Stimulated activated CD4-positive, alpha-beta T cell treated with anti-CD3 and anti-CD28 coated beads, Interleukin-1b, Interleukin-23, amount 100 ng/mL, for 48 hours (primary cell): ENCODE measurements around the gene NFATC1.
"Not testable (repeated sequence)": the region's sequence is repeated elsewhere in the genome, so short reads cannot be mapped to it uniquely, and the experiment has no call there.

ENCODE experiments used
- DNase-seq: peaks from one replicate; pipeline ENCODE4 v3.0.0-alpha.2; 2020

The NFATC1 gene

DNA sequence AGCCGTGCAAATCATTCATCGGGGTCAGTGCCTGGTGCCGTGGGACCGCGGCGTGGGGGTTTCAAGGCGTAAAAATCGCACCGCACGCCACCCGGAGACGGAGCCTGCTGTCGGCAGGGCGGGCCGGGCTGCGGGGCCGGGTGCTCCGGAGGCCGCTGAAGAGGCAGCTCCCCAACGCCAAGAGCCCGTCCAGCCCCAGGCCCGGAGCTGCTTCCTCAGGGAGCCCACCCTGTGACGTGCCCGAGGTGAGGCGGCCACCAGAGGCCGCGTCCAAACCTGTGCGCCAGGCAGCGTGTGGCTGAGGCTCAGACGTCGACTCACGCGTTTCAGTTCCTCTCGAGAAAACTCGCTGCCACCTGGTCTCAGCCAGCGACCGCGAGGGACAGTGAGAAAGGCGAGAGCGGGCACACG lies 98.1 kb downstream of the NFATC1 start:
- peak; percentile 1 for DNase-seq

DNA sequence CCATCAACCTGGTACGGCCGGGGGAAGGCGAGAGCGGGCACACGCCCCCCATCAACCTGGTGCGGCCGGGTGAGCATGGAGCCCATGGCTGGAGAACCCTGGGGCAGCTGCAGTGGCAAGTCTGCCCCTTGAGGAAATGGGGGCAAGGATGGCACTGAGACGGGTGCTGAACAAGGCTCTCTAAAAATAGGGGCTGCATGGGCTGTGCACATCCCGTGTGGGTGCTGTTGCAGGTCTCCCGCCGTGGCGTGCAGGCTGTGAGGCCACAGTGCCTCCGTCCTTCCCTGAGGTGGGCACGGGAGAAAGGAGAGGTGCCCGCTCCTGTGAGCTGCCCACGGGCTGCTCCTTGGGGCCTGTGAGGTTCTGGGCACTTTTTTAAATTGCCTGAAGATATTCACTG lies 99.2 kb downstream of the NFATC1 start:
- DNase-seq: no peak

DNA sequence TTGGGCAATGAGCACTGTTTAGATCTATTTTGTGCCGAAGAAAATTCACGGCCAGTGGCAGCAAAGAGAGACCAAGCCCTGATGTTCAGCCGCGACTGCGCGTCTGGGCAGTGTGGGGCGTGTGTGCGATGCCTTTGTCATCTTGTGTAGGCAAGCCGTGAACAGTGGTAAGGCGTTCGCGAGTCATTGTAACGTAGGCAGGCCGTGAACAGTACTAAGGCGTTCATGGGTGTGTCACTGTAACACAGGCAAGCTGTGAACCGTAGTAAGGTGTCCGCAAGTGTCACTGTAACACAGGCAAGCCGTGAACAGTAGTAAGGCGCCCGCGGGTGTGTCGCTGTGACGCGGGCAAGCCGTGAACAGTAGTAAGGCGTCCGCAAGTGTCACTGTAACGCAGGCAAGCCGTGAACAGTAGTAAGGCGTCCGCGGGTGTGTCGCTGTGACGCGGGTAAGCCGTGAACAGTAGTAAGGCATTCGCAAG lies 99.9 kb downstream of the NFATC1 start:
- no peak for DNase-seq

DNA sequence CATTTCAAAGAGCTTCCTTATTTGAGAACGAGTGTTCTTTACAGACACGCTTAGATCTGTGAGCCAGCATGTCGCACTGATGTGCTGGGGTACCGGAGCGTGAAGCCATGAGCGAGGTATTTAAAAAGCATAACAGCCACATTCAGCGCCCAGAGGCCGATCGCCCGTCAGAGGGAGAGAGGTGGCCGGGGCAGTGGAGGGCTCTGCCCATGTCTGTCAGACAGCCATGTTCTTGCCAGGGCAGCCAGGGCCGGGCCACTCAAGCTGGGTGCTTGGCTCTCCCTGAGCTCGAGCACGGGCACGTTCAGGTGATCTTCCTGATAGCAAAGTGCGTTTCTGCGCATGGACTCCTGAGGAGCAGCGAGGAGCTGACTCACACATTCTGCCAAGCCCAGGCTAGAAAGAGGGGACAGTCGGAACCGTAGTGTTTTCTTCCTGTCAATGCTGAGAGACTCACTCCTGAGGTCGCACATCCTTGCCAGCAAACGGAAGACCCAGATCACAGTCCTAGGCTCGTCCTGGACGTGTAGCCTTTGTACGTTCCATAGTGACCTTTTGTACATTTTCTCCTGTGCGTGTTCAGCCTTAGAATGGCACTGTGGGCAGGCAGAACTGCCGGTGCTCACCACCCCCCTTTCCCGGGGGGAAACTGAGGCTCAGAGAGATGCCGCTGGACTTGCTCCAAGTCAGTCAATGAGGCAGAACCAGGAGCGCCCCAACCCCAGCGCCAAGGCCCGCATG lies 100.7 kb downstream of the NFATC1 start:
- no peak for DNase-seq

DNA sequence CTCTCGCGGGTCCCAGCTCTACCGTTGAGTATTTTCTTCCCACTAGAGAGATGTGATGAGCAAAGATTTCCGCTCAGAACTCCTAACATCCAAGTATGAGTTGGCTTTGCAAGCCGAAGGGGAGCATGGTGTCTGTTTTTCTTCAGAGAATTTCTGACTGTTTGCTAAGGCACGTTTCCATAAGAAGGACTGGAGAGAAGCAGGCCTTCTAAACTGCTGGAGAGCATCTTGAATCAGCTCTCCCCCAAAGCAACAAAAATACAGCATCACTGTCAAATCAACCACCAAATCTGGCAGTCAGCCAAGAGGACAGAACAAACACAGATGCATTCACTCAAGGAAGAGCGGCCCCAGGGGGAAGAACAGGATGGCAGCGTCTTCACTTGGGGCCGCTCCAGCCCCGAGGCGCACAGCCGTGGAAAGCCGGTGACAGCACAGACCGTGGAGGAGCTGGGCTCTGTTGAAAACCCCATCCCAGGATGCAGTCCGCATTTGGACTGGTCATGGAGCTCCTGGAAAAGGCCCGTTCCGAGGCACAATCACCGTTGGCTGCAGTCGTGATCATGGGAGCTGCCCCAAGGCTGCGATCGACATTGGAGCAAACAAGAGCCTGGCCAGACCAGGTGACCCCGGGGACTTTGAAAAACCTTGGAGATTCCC lies 101.4 kb downstream of the NFATC1 start:
- no peak for DNase-seq

DNA sequence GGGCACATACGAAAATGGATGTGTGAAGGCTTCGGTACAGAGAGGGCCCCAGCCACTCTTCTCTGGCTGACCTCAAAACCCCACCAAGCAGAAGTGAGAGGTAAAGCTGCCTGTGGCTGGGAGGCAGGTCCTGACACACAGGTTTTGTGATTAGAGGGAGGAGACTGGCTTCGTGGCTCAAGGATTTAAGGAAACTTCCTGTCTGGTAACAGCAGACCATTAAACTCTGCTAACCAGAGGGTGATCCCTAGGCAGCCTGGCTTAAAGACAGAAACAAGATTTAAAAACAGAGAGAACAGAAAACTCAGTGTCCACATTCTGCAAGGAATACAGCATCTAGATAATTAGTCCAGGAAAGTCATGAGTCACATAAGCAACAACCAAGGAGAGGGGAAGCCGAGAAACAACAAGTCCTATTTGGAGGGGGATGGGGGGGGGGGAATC lies 101.9 kb downstream of the NFATC1 start:
- no peak for DNase-seq

DNA sequence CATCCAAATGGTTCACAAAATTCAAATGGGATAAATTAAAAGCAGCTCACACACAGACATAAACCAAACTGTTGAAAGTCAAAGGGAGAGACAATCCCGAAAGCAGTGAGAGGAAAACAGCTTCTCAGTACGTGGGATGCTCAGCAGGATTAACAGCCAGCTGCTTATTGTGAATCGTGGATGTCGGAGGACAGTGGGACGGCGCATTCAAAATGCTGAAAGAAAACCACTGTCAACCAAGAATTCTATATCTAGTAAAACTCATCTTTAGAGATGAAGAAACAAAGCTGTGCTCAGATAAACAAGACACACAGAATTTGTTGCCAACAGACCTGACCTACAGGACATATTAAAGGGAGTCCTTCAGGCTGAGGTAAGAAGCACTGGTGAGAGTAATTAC lies 102.9 kb downstream of the NFATC1 start:
- DNase-seq: no peak

DNA sequence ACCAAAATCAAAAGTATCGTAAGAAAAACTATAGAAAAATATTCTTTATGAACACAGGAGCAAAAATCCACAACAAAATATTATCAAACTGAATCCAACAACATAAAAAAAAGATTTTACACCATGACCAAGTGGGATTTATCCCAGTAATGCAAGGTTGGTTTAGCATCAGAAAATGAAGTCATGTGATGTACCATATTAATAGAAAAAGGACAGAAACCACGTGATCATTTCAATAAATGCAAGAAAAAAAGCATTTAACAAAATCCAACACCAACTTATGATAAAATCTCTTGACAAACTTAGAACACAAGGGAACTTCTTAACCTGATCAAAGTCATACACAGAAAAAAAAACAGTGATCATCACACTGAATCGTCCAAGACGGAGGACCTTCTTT lies 105.3 kb downstream of the NFATC1 start:
- DNase-seq: no peak

DNA sequence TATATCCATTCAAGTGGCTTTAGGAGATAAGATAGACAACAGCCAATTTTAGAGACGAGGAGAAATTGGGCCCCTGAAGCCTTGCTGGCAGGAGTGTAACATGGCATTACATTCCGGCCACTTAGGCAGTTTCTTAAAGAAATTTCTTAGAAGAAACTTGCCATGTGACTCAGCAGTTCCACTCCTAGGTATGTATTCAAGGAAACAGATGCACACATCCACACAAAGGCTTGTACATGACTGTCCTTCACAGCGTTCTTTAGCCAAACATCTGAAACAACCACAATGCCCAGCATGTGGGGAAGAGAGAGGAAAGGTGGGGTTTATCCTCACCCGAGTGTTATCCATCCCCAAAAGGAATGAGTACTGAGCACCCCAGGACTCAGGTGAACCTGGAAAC lies 107.1 kb downstream of the NFATC1 start:
- DNase-seq: peak; percentile 1

DNA sequence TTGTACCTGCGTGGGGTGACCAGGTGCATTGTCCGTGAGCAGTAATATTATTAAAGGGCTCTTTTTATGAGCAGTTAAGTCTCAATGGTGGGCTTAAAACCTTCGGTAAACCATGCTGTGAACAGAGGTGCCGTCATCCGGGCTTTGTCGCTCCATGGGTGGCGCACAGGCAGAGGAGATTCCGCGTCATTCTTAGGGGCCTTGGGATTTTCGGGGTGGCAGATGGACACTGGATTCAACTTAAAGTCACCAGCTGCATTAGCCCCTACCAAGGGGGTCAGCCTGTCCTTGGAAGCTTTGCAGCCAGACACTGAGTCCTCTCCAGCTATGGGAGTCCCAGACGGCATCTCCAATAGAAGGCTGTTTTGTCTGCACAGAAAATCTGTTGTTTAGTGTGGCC lies 107.7 kb downstream of the NFATC1 start:
- no peak for DNase-seq

DNA sequence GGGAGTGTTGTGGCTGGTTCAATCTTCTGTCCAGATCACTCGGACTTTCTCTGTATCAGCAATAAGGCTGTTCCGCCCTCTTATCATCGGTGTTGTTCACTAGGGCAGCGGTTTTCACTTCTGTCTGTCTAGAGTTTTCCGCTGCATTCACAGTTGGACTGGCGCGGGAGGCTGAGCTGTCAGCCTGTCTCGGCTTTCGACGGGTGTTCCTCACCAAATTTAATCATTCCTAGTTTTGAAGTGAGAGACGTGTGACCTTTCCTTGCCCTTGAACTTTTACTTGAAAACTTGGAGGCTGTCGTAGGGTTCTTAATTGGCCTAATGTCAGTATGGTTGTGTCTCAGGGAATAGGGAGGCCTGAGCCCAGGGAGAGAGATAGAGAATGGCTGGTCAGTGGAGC lies 108.3 kb downstream of the NFATC1 start:
- no peak for DNase-seq

DNA sequence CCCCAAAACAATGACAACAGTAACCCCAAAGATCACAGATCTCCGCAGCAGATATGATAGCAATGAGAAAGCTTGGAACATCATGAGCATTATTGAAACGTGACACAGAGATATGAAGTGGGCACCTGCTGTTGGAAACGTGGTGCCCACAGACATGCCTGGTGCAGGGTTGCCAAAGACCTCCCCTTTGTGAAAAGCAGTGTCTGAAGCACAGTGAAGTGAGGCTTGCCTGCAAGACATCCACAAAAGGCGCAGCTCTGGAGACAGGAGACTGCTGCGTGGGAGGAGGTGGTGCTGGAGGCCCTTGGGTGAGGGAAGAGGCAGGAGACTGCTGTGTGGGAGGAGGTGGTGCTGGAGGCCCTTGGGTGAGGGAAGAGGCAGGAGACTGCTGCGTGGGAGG lies 108.8 kb downstream of the NFATC1 start:
- peak; percentile 39 for DNase-seq

DNA sequence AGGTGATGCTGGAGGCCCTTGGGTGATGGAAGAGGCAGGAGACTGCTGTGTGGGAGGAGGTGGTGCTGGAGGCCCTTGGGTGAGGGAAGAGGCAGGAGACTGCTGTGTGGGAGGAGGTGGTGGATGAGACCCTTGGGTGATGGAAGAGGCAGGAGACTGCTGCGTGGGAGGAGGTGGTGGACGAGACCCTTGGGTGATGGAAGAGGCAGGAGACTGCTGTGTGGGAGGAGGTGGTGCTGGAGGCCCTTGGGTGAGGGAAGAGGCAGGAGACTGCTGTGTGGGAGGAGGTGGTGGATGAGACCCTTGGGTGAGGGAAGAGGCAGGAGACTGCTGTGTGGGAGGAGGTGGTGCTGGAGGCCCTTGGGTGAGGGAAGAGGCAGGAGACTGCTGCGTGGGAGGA lies 109.7 kb downstream of the NFATC1 start:
- not testable (repeated sequence) for DNase-seq

DNA sequence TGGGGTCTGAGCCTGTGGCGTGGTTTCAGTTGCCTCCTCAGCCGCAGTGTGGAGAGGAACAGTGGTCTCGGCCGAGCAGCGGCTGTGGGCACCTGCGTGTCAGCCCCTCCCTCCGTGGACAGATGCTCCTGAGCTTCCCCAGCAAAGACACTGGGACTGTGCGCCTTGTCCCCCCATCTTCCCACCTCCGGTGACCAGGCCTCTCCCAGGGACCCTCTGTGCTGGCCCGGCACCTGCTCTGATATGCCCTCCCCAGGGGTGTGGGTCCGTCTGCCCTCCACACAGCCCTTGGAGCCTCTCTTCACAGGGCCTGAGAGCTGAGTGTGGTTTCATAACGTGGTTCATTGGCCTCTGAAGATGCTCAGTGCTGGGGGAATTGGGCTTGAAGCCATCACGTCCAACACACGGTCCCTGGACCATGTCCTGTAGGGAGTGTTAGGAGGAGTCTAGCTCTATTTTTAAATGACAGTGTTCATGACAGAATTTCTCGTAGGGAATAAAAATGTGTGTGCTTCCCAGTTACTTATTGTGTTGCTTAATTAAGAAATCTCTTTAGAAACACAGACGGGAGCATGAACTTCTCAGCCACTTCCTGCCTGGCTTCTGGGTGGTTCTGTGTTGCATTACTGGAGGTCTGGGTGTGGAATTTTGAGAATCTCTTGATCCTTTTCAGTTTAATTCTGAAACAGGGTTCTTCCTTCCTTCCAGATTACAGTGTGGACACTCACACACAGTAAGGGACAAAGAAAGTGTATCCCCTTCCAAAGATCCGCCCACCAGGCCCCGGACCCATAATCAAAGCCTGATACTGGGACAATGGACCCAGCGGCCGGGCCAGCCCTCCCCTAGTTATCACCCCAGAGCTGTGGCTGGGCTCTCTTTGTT lies 110.7 kb downstream of the NFATC1 start:
- no peak for DNase-seq

DNA sequence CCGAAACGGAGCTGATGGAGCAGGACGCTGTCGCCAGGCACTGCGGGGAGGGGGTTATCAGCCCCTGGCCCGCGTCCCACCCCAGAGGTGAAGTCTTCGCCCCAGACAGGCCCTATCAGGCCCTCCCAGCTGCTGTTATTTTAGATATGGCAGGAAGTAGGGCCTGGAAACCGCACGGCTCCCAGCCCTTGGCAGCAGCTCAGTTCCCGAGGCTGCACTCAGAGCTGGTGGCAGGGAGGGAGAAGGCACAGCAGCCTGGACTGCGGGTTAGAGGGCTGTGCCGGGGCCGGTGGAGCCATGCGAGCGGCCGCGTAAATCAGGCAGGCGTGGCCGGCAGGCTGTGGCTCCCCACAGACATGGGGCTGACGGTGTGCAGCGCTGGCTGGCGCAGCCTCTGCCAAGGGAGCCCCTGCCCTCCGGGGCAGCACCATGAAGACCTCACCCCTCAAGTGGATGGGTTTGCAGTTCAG lies 111.4 kb downstream of the NFATC1 start:
- DNase-seq: no peak

DNA sequence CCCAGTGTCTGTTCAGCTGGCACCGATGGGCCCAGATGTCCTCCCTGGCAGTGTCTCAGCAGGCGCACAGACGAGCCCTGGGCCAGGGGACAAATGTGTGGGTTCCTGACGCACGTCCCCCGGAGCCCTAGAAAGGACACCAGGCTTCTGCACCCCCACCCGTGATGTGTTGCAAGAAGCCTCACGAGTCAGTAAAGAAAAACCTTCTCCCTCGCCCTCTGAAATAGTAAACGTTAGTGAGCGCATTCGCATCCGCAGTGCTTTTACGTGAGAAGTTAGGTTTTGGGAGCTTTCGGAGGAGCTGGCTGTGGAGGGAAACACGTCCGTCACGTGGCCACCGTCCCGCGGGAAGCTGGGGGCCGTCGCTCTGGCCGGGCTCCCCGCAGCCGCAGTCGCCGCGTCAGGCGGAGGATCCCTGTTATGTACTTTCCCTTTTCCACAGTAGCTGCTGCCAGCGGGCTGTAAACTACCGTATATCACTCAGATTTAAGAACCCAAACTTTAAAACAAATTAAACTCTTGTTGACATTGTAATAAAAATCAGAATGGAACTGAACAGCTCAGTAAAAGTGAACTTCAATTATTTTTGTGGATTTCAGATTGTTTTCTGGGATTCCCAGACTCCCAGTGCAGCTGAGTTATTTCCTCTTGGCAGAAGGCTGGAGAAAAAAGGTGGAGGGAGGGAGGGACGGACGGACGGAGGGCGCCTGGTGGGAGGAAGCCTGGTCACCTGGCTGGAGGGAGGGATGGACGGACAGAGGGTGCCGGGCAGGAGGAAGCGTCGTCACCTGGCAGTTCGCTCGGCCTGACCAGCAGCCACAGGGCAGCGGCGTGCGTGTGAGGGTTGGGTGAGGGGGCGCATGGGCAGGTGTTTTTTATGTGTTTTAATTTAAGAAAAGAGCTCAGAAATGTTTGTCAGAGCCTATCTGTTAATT lies 112.1 kb downstream of the NFATC1 start:
- peak; percentile 13 for DNase-seq

DNA sequence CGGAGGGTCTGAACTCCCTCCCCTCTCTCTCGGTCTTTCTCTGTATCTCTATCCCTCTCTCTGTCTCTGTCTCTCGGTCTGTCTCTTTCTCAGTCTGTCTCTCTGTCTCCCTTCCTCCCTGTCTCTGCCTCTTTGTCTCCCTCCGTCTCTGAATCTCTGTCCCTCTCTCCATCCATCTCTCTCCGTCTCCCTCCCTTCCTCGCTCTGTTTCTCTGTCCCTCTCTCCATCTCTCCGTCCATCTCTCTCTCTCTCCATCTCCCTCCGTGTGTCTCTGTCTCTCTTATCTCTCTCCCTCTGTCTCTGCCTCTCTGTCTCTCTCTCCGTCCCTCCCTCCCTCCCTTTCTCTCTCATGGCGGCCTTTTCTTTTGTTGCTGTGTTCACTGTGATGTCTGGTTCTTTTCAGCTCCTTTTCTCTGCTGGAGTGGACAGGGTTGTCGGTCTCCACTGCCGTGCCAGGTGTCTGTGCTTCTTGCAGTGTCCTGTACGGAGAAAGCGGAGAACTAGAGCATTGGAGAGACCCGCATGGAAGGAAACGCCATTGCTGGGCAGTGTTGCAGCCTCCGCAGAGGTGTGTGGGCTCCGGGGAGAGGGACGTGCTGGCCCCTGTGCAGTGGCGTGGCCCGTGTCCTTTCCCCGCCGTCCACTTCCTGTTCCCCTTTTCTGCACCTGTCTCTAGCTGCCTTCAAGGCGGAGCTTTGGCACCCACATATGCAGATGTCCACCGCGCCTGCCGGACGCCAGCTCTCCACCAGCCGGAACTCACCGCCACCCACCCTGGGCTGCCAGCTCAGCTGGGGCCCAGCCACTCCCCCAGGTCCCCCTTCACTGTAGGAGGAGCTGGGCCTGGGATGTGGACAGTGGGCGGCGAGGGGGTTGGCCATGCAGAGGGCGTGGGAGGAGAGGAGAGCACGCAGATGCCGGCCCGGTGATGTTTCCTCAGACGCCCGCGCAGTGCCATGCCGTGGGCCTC lies 113.1 kb downstream of the NFATC1 start:
- DNase-seq: peak; percentile 2

DNA sequence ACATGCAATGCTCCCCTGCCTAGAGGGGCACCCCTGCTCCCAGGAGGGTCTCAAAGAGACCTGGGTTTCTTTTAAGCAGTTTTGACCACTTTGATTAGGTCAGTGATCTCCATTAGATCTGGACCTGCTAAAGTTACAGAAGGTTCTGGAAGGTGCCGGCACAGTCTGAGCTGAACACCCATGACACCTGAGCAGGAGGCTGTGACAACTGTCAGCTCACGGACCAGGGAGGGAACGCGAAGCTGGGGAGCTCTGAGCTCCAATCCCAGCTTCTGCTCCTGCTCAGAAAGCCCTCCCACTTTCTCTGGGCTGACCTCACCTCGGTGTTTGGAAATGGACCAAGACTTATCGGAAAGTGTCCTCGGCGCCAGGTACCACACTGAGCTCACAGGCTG lies 113.8 kb downstream of the NFATC1 start:
- no peak for DNase-seq

DNA sequence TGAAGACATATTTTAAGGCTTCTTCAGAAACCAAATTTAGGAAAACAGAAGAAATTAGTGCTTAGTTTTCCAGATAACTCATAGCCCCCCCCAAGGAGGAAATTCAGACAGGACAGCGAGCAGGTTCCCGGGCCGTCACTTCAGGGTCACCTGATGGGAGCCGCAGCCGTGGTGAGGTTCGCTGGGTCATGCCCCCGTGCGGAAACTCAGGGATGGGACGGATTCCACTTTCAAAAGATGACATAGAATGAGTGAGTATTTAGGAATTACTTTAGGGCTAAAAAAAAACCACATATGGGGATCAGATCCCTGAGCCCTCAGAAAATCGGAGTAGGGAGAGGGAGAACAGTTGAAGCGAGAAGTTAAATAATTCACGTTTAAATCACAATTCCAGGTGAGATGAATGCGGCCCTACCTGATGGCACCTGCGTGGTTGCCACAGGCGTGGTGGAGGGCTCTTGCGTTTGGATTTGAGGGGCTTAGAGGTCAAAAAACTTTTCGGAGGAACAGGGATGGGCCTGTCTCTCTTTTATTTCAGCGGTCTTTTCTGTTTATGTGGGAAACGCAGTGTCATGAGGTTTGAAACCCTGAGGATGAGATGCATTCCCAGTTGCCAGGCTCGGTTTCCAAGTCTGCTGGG lies 114.4 kb downstream of the NFATC1 start:
- DNase-seq: no peak

DNA sequence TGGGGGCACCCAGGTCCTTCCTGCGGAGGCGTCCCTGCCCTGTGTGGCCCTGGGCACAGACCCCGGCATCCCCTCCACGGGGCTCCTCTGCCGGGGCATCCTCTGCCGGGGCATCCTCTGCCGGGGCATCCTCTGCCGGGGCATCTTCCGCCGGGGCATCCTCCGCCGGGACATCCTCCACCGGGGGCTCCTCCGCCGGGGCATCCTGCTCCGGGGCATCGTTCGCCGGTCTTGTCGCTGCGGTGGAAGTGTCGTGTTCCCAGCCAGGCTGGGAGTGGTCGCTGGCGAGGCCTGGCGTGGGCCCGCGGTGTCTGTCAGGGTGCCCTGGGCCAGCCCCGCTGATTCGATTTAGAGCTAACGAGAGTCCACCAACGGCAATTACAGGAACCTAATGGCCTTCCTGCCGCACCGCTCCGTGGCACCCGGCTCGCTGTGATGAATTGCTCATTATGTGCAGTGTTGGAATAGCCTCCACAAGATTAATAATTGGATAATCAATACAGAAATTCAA lies 115.1 kb downstream of the NFATC1 start:
- no peak for DNase-seq
